ENCODE data around the gene NCKAP5L. TPM values are rescaled to one million over a fixed set of nuclear protein-coding genes. Genes with fewer than 3 reads are reported as not detected.
"Not testable (repeated sequence)": the region's sequence is repeated elsewhere in the genome, so short reads cannot be mapped to it uniquely, and the experiment has no call there.

NCKAP5L gene
- total RNA-seq, 1 donor from 2014 or later = 44.4 TPM

- peaks cover 7% of the 10 kb centered on the region for H3K9me3 Mint-ChIP-seq
- H3K27ac Mint-ChIP-seq = no peak overlapping the region
- peaks cover 7% of the 10 kb centered on the region for H3K36me3 Mint-ChIP-seq
- no peak for TF ChIP-seq CTCF (IDR thresholded peaks at IDR 0.05; ENCODE audit: unreplicated experiment)
- no peak overlapping the region for H3K4me3 Mint-ChIP-seq
- no peak for DNase-seq (ENCODE audit: low spot score in 2 of 2, unreplicated experiment in 2 of 2)
- H3K4me1 Mint-ChIP-seq = peaks cover 5% of the 10 kb centered on the region
- H3K27me3 Mint-ChIP-seq (ENCODE audit: low read depth) = peaks cover 33% of the 10 kb centered on the region
These were observed 44.1 kb downstream of the NCKAP5L start for GRCh38 chr12:49783917-49784676.

DNA sequence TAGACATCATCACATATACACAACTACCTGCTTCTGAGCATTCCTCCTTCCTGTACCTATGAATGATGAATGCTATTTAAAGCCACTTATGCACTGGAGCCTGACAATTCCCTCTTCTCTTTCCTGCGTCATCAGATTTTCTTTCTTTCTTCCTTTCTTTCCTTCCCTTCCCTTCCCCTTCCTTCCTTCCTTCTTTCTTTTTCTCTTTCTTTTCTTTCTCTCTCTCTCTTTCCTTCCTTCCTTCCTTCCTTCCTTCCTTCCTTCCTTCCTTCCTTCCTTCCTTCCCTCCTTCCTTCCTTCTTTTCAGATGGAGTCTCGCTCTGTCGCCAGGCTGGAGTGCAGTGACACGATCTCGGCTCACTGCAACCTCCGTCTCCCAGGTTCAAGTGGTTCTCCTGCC is 47.3 kb downstream of the NCKAP5L start:
- H3K27ac Mint-ChIP-seq; H3K9me3 Mint-ChIP-seq; H3K36me3 Mint-ChIP-seq; H3K4me3 Mint-ChIP-seq; DNase-seq (ENCODE audit: low spot score in 2 of 2, unreplicated experiment in 2 of 2): not testable (repeated sequence)
- H3K4me1 Mint-ChIP-seq = peaks cover 15% of the 10 kb centered on the region
- peaks cover 37% of the 10 kb centered on the region for H3K27me3 Mint-ChIP-seq (ENCODE audit: low read depth)

DNA sequence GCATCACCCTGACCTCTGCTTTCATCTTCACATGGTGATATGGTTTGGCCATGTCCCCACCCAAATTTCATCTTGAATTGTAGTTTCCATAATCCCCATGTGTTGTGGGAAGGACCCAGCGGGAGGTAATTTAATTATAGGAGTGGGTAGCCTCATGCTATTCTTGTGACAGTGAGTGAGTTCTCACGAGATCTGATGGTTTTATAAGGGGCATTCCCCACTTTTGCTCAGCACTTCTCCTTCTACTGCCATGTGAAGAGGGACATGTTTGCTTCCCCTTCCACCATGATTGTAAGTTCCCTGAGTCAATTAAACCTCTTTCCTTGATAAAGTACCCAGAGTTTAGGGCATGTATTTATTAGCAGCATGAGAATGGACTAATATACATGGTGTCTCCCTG is 48.6 kb downstream of the NCKAP5L start:
- Mint-ChIP-seq H3K27me3 (ENCODE audit: low read depth) (peaks cover 37% of the 10 kb centered on the region), H3K4me3 (no peak overlapping the region), H3K36me3 (no peaks in the 10 kb centered on the region), H3K9me3 (no peaks in the 10 kb centered on the region), H3K4me1 (peaks cover 15% of the 10 kb centered on the region), H3K27ac (no peak overlapping the region)
- DNase-seq (ENCODE audit: low spot score in 2 of 2, unreplicated experiment in 2 of 2) = no peak
- no peak for TF ChIP-seq CTCF (IDR thresholded peaks at IDR 0.05; ENCODE audit: unreplicated experiment)

DNA sequence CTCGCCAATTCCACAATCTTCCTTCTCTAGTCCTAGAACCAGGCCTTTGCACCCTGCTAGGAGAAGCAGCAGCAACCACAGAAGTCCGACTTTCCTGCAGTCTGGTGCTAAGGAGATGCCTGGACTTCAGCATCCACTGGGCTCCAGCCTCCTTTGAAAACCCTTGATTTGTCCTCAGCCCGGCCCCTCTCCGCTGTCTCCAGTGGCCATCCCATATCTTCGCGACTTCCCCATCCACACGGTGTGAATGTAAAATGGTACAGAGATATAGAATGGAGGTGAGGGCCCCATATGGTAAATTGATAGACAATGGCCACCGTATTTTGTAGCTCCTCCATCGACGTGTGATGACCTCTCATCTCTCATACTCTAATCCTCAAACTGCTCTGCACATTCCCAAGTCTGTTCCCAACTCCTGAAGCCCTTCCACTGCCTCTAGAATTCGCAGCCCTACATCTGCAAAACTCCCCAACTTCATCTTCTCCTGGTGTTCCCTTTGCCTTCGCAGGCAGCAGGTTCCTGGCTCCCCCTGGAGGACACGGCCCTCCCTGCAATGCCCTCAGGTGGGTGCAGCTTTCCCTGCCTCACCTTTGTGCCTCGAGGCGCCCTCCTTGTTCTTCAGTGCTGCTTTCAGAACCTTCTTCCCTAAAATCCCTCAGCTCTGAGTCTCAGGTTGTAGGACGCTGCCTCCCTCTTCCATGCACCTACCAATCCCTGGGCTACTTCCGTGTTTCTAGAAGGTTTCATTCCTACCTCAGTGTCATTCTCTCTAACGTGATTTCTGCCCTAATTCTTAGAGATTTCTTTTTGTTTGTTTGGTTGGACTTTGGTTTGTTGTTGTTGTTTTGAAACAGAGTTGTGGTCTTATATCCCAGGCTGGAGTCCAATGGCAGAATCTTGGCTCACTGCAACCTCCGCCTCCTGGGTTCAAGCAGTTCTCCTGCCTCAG is 50.1 kb downstream of the NCKAP5L start:
- Mint-ChIP-seq H3K27ac (no peak overlapping the region), H3K36me3 (no peaks in the 10 kb centered on the region), H3K27me3 (ENCODE audit: low read depth) (peaks cover 32% of the 10 kb centered on the region), H3K4me1 (peaks cover 10% of the 10 kb centered on the region), H3K4me3 (no peak overlapping the region), H3K9me3 (no peaks in the 10 kb centered on the region)
- peak; percentile 41 for TF ChIP-seq CTCF (IDR thresholded peaks at IDR 0.05; ENCODE audit: unreplicated experiment)
- DNase-seq (ENCODE audit: low spot score in 2 of 2, unreplicated experiment in 2 of 2) = peak in 1 of 2 experiments; percentile 77

- H3K27me3 Mint-ChIP-seq (ENCODE audit: low read depth) = peaks cover 30% of the 10 kb centered on the region
- H3K4me3 Mint-ChIP-seq = no peak overlapping the region
- H3K4me1 Mint-ChIP-seq = peaks cover 10% of the 10 kb centered on the region
- DNase-seq (ENCODE audit: low spot score in 2 of 2, unreplicated experiment in 2 of 2) = no peak
- no peak overlapping the region for H3K27ac Mint-ChIP-seq
- TF ChIP-seq CTCF (IDR thresholded peaks at IDR 0.05; ENCODE audit: unreplicated experiment) = no peak
- H3K36me3 Mint-ChIP-seq = no peaks in the 10 kb centered on the region
- H3K9me3 Mint-ChIP-seq = no peaks in the 10 kb centered on the region
These were observed 50.9 kb downstream of the NCKAP5L start for GRCh38 chr12:49777341-49777740.

GRCh38 chr12:49776858-49777257 is 51.4 kb downstream of the NCKAP5L start:
- Mint-ChIP-seq H3K4me1 (peaks cover 10% of the 10 kb centered on the region), H3K4me3 (no peak overlapping the region), H3K36me3 (no peaks in the 10 kb centered on the region), H3K9me3 (no peaks in the 10 kb centered on the region), H3K27ac (no peak overlapping the region), H3K27me3 (ENCODE audit: low read depth) (peaks cover 26% of the 10 kb centered on the region)
- TF ChIP-seq CTCF (IDR thresholded peaks at IDR 0.05; ENCODE audit: unreplicated experiment) = no peak
- DNase-seq (ENCODE audit: low spot score in 2 of 2, unreplicated experiment in 2 of 2) = no peak

All from mesothelial cell of epicardium (in vitro differentiated cells).